GM12878 (cell line): Measurements from ENCODE around the gene GRXCR2. TPM values are rescaled to one million over a fixed set of nuclear protein-coding genes. Genes with fewer than 3 reads are reported as not detected.

ENCODE experiments used
- ATAC-seq: fragments of 200-7000 bp; cut with Tn5 transposase; 3 replicates; pipeline ENCODE4 v1.9.1; 2020; ENCODE audit warnings: mild to moderate bottlenecking, moderate library complexity
- Bru-seq: library from RNA; stranded (reverse); fragments of 400-500 nt; gene quantifications from one replicate; lab custom pipeline; 2021; lab: Mats Ljungman, UMichigan
- BruChase-seq, 2 experiments: library from RNA; stranded (reverse); fragments of 400-500 nt; gene quantifications; one replicate each; lab custom pipeline; 2021; lab: Mats Ljungman, UMichigan
- BruUV-seq: library from RNA; stranded (reverse); fragments of 400-500 nt; replicated peaks from 2 replicates; lab custom pipeline; 2021; lab: Mats Ljungman, UMichigan
- CTCF ChIA-PET: fragments of 300-600 bp; sonication (Branson Sonifier 250); formaldehyde crosslinking; extraction: SDS; loops from one replicate; lab custom pipeline; 2021; ENCODE audit warnings: inconsistent platforms; lab: Yijun Ruan, JAX
- POLR2A ChIA-PET: fragments of 350-600 bp; formaldehyde crosslinking; extraction: SDS; loops from one replicate; lab custom pipeline; 2021; ENCODE audit warnings: inconsistent platforms; lab: Charles Lee
- RAD21 ChIA-PET: fragments of 300-600 bp; sonication (Branson Sonifier 250); formaldehyde crosslinking; loops from one replicate; lab custom pipeline; 2023; ENCODE audit warnings: antibody characterized with exemption; ENCODE audit not compliant: unreplicated experiment; lab: Charles Lee
- SMC1A ChIA-PET: fragments of 300-600 bp; sonication (Branson Sonifier 250); formaldehyde crosslinking; loops from one replicate; lab custom pipeline; 2023; ENCODE audit not compliant: unreplicated experiment, uncharacterized antibody; lab: Charles Lee
- DNase-seq: peaks from one replicate; pipeline ENCODE4 v3.0.0-alpha.2; 2011; ENCODE audit warnings: low read depth, low spot score
- FAIRE-seq: peaks from 3 replicates; lab custom pipeline; 2011; peaks lifted over from hg19 to GRCh38; lab: Jason Lieb, UNC
- H2AFZ ChIP-seq: 2 replicates; pipeline ENCODE4 v1.6.0; 2011; ENCODE audit warnings: low read depth, low read length, control low read depth; ENCODE audit not compliant: control insufficient read depth
- H3K27ac ChIP-seq: 2 replicates; pipeline ENCODE4 v1.5.1; 2011; ENCODE audit warnings: control low read depth; ENCODE audit not compliant: control insufficient read depth, insufficient read depth
- H3K27me3 ChIP-seq, 2 experiments: replicated peaks in 1 of 2; 2 replicates each; pipeline versions ENCODE4 v1.6.0 to v1.6.1; 2011; ENCODE audit warnings: low read length in 1 of 2; ENCODE audit not compliant: control insufficient read depth in 2 of 2, insufficient read depth in 2 of 2
- H3K36me3 ChIP-seq, 2 experiments: 2 replicates each; pipeline ENCODE4 v1.5.1; 2011; ENCODE audit warnings: low read length in 1 of 2; ENCODE audit not compliant: control insufficient read depth in 2 of 2, insufficient read depth in 2 of 2
- H3K4me1 ChIP-seq: 2 replicates; pipeline ENCODE4 v1.6.1; 2011; ENCODE audit warnings: mild to moderate bottlenecking, low read length, moderate library complexity, mixed read lengths; ENCODE audit not compliant: control insufficient read depth, insufficient read depth
- H3K4me2 ChIP-seq: 2 replicates; pipeline ENCODE4 v1.6.0; 2011; ENCODE audit warnings: control low read depth; ENCODE audit not compliant: control insufficient read depth, insufficient read depth
- H3K4me3 ChIP-seq: fragments of 200-600 bp; sonication (generic); 2 replicates; pipeline ENCODE4 v1.5.1; 2016
- H3K79me2 ChIP-seq: 2 replicates; pipeline ENCODE4 v1.6.0; 2011; ENCODE audit warnings: low read length; ENCODE audit not compliant: control insufficient read depth, insufficient read depth
- H3K9ac ChIP-seq: 2 replicates; pipeline ENCODE4 v1.8.0; 2011; ENCODE audit warnings: low read length, control low read depth, mixed read lengths; ENCODE audit not compliant: control insufficient read depth, insufficient read depth
- H3K9me3 ChIP-seq: replicated peaks from 3 replicates; pipeline ENCODE4 v1.5.1; 2011; ENCODE audit warnings: mild to moderate bottlenecking, low read length; ENCODE audit not compliant: control insufficient read depth, insufficient read depth
- H4K20me1 ChIP-seq: 2 replicates; pipeline ENCODE4 v1.6.0; 2011; ENCODE audit not compliant: control insufficient read depth, insufficient read depth
- BCL11A ChIP-seq: IDR thresholded peaks from 2 replicates; pipeline ENCODE4 v1.6.1; 2011; ENCODE audit warnings: low read depth, low read length
- GABPA ChIP-seq: IDR thresholded peaks from 2 replicates; pipeline ENCODE4 v1.6.1; 2014; ENCODE audit warnings: antibody characterized with exemption, low read depth, mild to moderate bottlenecking, inconsistent platforms
- IKZF2 ChIP-seq, 2 experiments: fragments of 450-650 bp; IDR thresholded peaks; 2 replicates each; pipeline ENCODE4 v1.6.1; 2017; ENCODE audit warnings: mild to moderate bottlenecking in 2 of 2, moderate library complexity in 2 of 2
- KDM1A ChIP-seq: fragments of 200-600 bp; sonication (generic); IDR thresholded peaks from 2 replicates; pipeline ENCODE4 v1.6.1; 2016; ENCODE audit warnings: borderline replicate concordance
- MLLT1 ChIP-seq: fragments of 450-650 bp; IDR thresholded peaks from 2 replicates; pipeline ENCODE4 v1.6.1; 2016; ENCODE audit warnings: mild to moderate bottlenecking
- MYB ChIP-seq: fragments of 150-350 bp; IDR thresholded peaks from 2 replicates; pipeline ENCODE4 v1.6.1; 2014; ENCODE audit warnings: mild to moderate bottlenecking, low read depth, low read length, borderline replicate concordance
- POU2F2 ChIP-seq: IDR thresholded peaks from 3 replicates; pipeline ENCODE4 v1.6.1; 2011; ENCODE audit warnings: low read depth, mild to moderate bottlenecking, low read length, borderline replicate concordance
- SMAD5 ChIP-seq: IDR thresholded peaks from 2 replicates; pipeline ENCODE4 v1.6.1; 2016; ENCODE audit warnings: antibody characterized with exemption, low read depth
- SUZ12 ChIP-seq: fragments of 200-600 bp; sonication (generic); IDR thresholded peaks from one replicate; pipeline ENCODE4 v1.6.1; 2018; ENCODE audit warnings: antibody characterized with exemption, mild to moderate bottlenecking; ENCODE audit not compliant: unreplicated experiment
- WGBS: methylation state at CpG from one replicate; pipeline ENCODE4 v1.1.6; 2016; ENCODE audit warnings: low lambda C conversion rate; ENCODE audit not compliant: insufficient replicate concordance, insufficient coverage; ENCODE audit errors: missing lambda C conversion rate; 5-methylcytosine and 5-hydroxymethylcytosine counted together
- in situ Hi-C: fragments of 300-500 bp; cut with MboI; formaldehyde crosslinking; loops from 9 replicates; pipeline ENCODE4 v1.14.3; 2018; ENCODE audit warnings: mixed read lengths
- intact Hi-C: fragments of 100-400 bp; cut with micrococcal nuclease; formaldehyde crosslinking; loops from one replicate; pipeline ENCODE4 v1.14.2; 2022; ENCODE audit not compliant: unreplicated experiment
- long read RNA-seq, 2 experiments: library from polyadenylated mRNA; unstranded; transcript quantifications; one replicate each; pipeline ENCODE4 v2.0.0, GENCODE V29; 2019 to 2020
- polyA minus RNA-seq, 3 experiments: library from RNA; depleted of rRNA, polyadenylated mRNA; stranded (reverse); fragments of >200 nt; gene quantifications; 2 replicates each; pipeline ENCODE4 v1.2.3, GENCODE V29; 2011
- polyA plus RNA-seq, 11 experiments: library from polyadenylated mRNA; depleted of rRNA in 4 of 11; unstranded in 6 of 11; stranded (reverse) in 5 of 11; fragments of >200 nt; fragmentation: Nextera tagmentation in 4 of 11; fragmentation: Illumina TruSeq in 1 of 11; extraction: Ambion mirVana in 4 of 11; extraction: Trizol in 1 of 11; gene quantifications; 1 replicate in 1 of 11; 2 replicates in 10 of 11; pipeline versions ENCODE4 v1.2.1 to v1.2.3, GENCODE V29; 2011 to 2016; ENCODE audit warnings: inconsistent platforms in 2 of 11, missing spikeins in 2 of 11, low read depth in 1 of 11
- total RNA-seq, 4 experiments: library from RNA; depleted of rRNA in 3 of 4; stranded (reverse); fragments of >200 nt in 3 of 4; fragmentation: Illumina TruSeq in 1 of 4; extraction: Trizol in 1 of 4; gene quantifications; 2 replicates each; pipeline versions ENCODE4 v1.2.1 to v1.2.3, GENCODE V29; 2013 to 2021
- TF ChIP-seq, protein P1 (sequence below): IDR thresholded peaks from 2 replicates; pipeline ENCODE4 v1.6.1; 2012; ENCODE audit warnings: low read depth, low read length, improper control_type of control experiment

The GRXCR2 gene, protein sequence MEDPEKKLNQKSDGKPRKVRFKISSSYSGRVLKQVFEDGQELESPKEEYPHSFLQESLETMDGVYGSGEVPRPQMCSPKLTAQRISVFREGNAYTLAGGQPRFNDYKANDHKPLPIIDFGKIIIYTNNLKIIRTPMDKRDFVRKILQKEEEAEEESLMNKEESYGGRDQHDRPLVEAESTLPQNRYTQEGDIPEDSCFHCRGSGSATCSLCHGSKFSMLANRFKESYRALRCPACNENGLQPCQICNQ
- not detected in 2 replicates for total RNA-seq (2013; cell fraction: nucleolus; rRNA removed)
- total RNA-seq (2014; rRNA removed) (not detected in 2 replicates), total RNA-seq (2014; rRNA removed; fragmentation: Illumina TruSeq; extraction: Trizol) (not detected in 2 replicates), total RNA-seq (2021) (not detected in 2 replicates), polyA plus RNA-seq (2011; rRNA removed) (not detected in 2 replicates), polyA plus RNA-seq (2014; fragmentation: Illumina TruSeq; extraction: Trizol) (not detected in 2 replicates), polyA plus RNA-seq (2014; fragmentation: Nextera tagmentation; extraction: Ambion mirVana) (not detected), polyA plus RNA-seq (2014; rRNA removed) (not detected in 2 replicates), polyA plus RNA-seq (2016; fragmentation: Nextera tagmentation; extraction: Ambion mirVana) (not detected), polyA minus RNA-seq (2011; rRNA and poly(A)+ RNA removed) (not detected in 2 replicates), Bru-seq, nascent RNA (not detected), BruChase-seq, experiment 1, labeled RNA remaining after a 6-hour chase (not detected), BruChase-seq, experiment 2, labeled RNA remaining after a 2-hour chase (not detected)
- polyA plus RNA-seq (2011; ENCODE audit: low read depth) = not detected
- not detected in 2 replicates for polyA plus RNA-seq (2011; cell fraction: cytosol; rRNA removed)
- not detected in 2 replicates for polyA plus RNA-seq (2011; cell fraction: nucleus; rRNA removed)
- polyA plus RNA-seq (2012) = not detected in 2 replicates
- polyA minus RNA-seq (2011; cell fraction: cytosol; rRNA and poly(A)+ RNA removed) = not detected in 2 replicates
- not detected in 2 replicates for polyA minus RNA-seq (2011; cell fraction: nucleus; rRNA and poly(A)+ RNA removed)
- long read RNA-seq, experiment 1 = 0 reads
- long read RNA-seq, experiment 2 = 0 reads

GRCh38 chr5:145872914-145873313, at the start of gene GRXCR2:
Gene GRXCR2, minus strand, starts transcription at chr5:145873014. Its CDS starts 46 bp downstream, at chr5:145872968.
- H3K4me1 ChIP-seq = no peaks in the 10 kb centered on the region
- H3K79me2 ChIP-seq = no peaks in the 10 kb centered on the region
- H4K20me1 ChIP-seq = no peaks in the 10 kb centered on the region
- H3K36me3 ChIP-seq = no peaks in the 10 kb centered on the region
- FAIRE-seq (no peak), ATAC-seq (no peak), DNase-seq (no peak)
- H2AFZ ChIP-seq = no peak within 1 kb of the TSS
- no peak within 1 kb of the TSS for H3K27ac ChIP-seq
- in situ Hi-C loops = no loop called here
- TF ChIP-seq KDM1A (no peak), GABPA (no peak)
- CTCF ChIA-PET = no interaction called here
- no peak within 1 kb of the TSS for H3K9ac ChIP-seq
- BruUV-seq = no TSS peak
- POLR2A ChIA-PET = no interaction called here
- intact Hi-C loops = no loop called here
- no peaks in the 10 kb centered on the region for H3K9me3 ChIP-seq
- RAD21 ChIA-PET = no interaction called here
- 8% methylated on average over 3 of the region's 3 CpGs for WGBS
- H3K4me2 ChIP-seq = no peak within 1 kb of the TSS
- SMC1A ChIA-PET = no interaction called here
- no peaks in the 10 kb centered on the region for H3K27me3 ChIP-seq
- no peak within 1 kb of the TSS for H3K4me3 ChIP-seq

DNA sequence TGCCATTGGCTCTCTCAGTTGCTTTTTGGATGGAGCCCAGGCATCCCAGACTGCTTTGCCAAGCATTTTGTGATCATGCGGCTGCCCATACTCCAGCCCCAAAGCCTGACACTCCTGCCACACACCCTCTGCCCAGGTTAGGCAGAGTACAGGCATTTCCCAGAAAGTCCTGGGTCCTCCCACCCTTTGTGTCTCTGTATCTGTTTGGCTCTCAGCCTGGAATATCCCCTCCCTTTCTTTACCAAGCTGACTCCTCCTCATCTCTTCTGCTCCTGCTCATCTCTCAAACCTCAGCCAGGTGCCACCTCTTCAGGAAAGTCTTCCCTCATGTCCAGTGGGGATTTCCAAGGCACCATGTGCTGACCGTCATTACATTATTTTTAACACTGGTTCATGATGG, 49.2 kb upstream of the GRXCR2 start:
- 46% methylated on average over 2 of the region's 2 CpGs for WGBS
- no peaks in the 10 kb centered on the region for H3K9me3 ChIP-seq
- RAD21 ChIA-PET = no interaction called here
- H3K27me3 ChIP-seq = no peaks in the 10 kb centered on the region
- H3K79me2 ChIP-seq = no peaks in the 10 kb centered on the region
- no peak overlapping the region for H3K9ac ChIP-seq
- H3K4me1 ChIP-seq = no peaks in the 10 kb centered on the region
- FAIRE-seq (no peak), DNase-seq (no peak), ATAC-seq (no peak)
- H2AFZ ChIP-seq = no peak overlapping the region
- intact Hi-C loops (no loop called here), in situ Hi-C loops (no loop called here)
- H3K27ac ChIP-seq = no peak overlapping the region
- SMC1A ChIA-PET = interaction anchor here (0.7 kb wide), 1 partner anchor 10 kb away, joined by 3 read pairs; no protein-coding TSS in a partner anchor
- CTCF ChIA-PET = no interaction called here
- no peaks in the 10 kb centered on the region for H3K36me3 ChIP-seq
- POLR2A ChIA-PET = no interaction called here
- TF ChIP-seq IKZF2 (IDR thresholded peaks at IDR 0.05) = no peak
- TF ChIP-seq POU2F2 = no peak
- TF ChIP-seq SUZ12 = no peak
- no peak for TF ChIP-seq BCL11A
- TF ChIP-seq SMAD5 = no peak
- TF ChIP-seq, protein P1, sequence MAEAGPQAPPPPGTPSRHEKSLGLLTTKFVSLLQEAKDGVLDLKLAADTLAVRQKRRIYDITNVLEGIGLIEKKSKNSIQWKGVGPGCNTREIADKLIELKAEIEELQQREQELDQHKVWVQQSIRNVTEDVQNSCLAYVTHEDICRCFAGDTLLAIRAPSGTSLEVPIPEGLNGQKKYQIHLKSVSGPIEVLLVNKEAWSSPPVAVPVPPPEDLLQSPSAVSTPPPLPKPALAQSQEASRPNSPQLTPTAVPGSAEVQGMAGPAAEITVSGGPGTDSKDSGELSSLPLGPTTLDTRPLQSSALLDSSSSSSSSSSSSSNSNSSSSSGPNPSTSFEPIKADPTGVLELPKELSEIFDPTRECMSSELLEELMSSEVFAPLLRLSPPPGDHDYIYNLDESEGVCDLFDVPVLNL = no peak
- TF ChIP-seq MLLT1 = no peak
- TF ChIP-seq MYB = no peak
- no TSS peak for BruUV-seq
- no peaks in the 10 kb centered on the region for H4K20me1 ChIP-seq
- no peak overlapping the region for H3K4me2 ChIP-seq
- no peak overlapping the region for H3K4me3 ChIP-seq
